Measurements from ENCODE around the gene ANTXR1.
"Not testable (repeated sequence)": the region's sequence is repeated elsewhere in the genome, so short reads cannot be mapped to it uniquely, and the experiment has no call there.

The ANTXR1 gene

GRCh38 chr2:69217333-69218080, 204.5 kb downstream of the ANTXR1 start:
- DNase-seq (ENCODE audit: insufficient read length, low spot score) (no peak), FAIRE-seq (no peak)

GRCh38 chr2:69221512-69221911, 208.5 kb downstream of the ANTXR1 start:
- FAIRE-seq: no peak
- no peak for DNase-seq (ENCODE audit: insufficient read length, low spot score)

- FAIRE-seq: no peak
- no peak for DNase-seq (ENCODE audit: insufficient read length, low spot score)
These were observed 209.2 kb downstream of the ANTXR1 start for GRCh38 chr2:69221960-69222751.

GRCh38 chr2:69222953-69223658, 210.1 kb downstream of the ANTXR1 start:
- FAIRE-seq (no peak), DNase-seq (ENCODE audit: insufficient read length, low spot score) (no peak)

GRCh38 chr2:69223759-69224511, 211.0 kb downstream of the ANTXR1 start:
- no peak for FAIRE-seq
- no peak for DNase-seq (ENCODE audit: insufficient read length, low spot score)

GRCh38 chr2:69224512-69224837, 211.5 kb downstream of the ANTXR1 start:
- DNase-seq (ENCODE audit: insufficient read length, low spot score): no peak
- FAIRE-seq: no peak

GRCh38 chr2:69225933-69226332, 213.0 kb downstream of the ANTXR1 start:
- FAIRE-seq: peak; percentile 33
- no peak for DNase-seq (ENCODE audit: insufficient read length, low spot score)

GRCh38 chr2:69226903-69227302, 213.9 kb downstream of the ANTXR1 start:
- DNase-seq (ENCODE audit: insufficient read length, low spot score): no peak
- FAIRE-seq: no peak

GRCh38 chr2:69227716-69228115, 214.7 kb downstream of the ANTXR1 start:
- no peak for DNase-seq (ENCODE audit: insufficient read length, low spot score)
- FAIRE-seq: no peak

- FAIRE-seq; DNase-seq (ENCODE audit: insufficient read length, low spot score): not testable (repeated sequence)
These were observed 218.0 kb downstream of the ANTXR1 start for GRCh38 chr2:69230946-69231345.

GRCh38 chr2:69231612-69232277, 218.8 kb downstream of the ANTXR1 start:
- no peak for FAIRE-seq
- DNase-seq (ENCODE audit: insufficient read length, low spot score): no peak

- DNase-seq (ENCODE audit: insufficient read length, low spot score); FAIRE-seq: not testable (repeated sequence)
These were observed 222.9 kb downstream of the ANTXR1 start for GRCh38 chr2:69235835-69236234.

GRCh38 chr2:69237070-69237670, 224.2 kb downstream of the ANTXR1 start:
- FAIRE-seq (no peak), DNase-seq (ENCODE audit: insufficient read length, low spot score) (no peak)

- DNase-seq (ENCODE audit: insufficient read length, low spot score): no peak
- FAIRE-seq: peak; percentile 28
These were observed 225.6 kb downstream of the ANTXR1 start for GRCh38 chr2:69238449-69239031.

- FAIRE-seq: no peak
- DNase-seq (ENCODE audit: insufficient read length, low spot score): no peak
These were observed 228.1 kb downstream of the ANTXR1 start for GRCh38 chr2:69241093-69241492.

- DNase-seq (ENCODE audit: insufficient read length, low spot score) (no peak), FAIRE-seq (no peak)
These were observed 228.9 kb downstream of the ANTXR1 start for GRCh38 chr2:69241664-69242514.

GRCh38 chr2:69242651-69243051, 229.7 kb downstream of the ANTXR1 start:
- DNase-seq (ENCODE audit: insufficient read length, low spot score): no peak
- no peak for FAIRE-seq

- FAIRE-seq (no peak), DNase-seq (ENCODE audit: insufficient read length, low spot score) (no peak)
These were observed 230.7 kb downstream of the ANTXR1 start for GRCh38 chr2:69243652-69244051.

GRCh38 chr2:69244882-69245281, 231.9 kb downstream of the ANTXR1 start:
- no peak for FAIRE-seq
- no peak for DNase-seq (ENCODE audit: insufficient read length, low spot score)
